HepG2 (cell line): Measurements from ENCODE around the gene COQ7. TPM values are rescaled to one million over a fixed set of nuclear protein-coding genes. Genes with fewer than 3 reads are reported as not detected.

Source experiments
- BHLHE40 ChIP-seq: IDR thresholded peaks from 2 replicates; pipeline ENCODE4 v1.6.1; 2011; ENCODE audit warnings: low read length, improper control_type of control experiment
- EED ChIP-seq: sonication (generic); formaldehyde crosslinking; IDR thresholded peaks from 2 replicates; pipeline ENCODE4 v1.5.0; 2020; ENCODE audit warnings: mild to moderate bottlenecking, missing genetic modification reagents
- FLYWCH1 ChIP-seq: sonication (generic); formaldehyde crosslinking; IDR thresholded peaks from 2 replicates; pipeline ENCODE4 v1.8.1; 2023; ENCODE audit warnings: mild to moderate bottlenecking, missing genetic modification reagents
- HMGA1 ChIP-seq: sonication (generic); formaldehyde crosslinking; conservative IDR thresholded peaks from 2 replicates; pipeline ENCODE4 v1.4.0; 2020; ENCODE audit warnings: missing genetic modification reagents
- ISL2 ChIP-seq: sonication (generic); formaldehyde crosslinking; IDR thresholded peaks from 2 replicates; pipeline ENCODE4 v1.5.0; 2020; ENCODE audit warnings: missing genetic modification reagents
- KLF12 ChIP-seq: sonication (generic); formaldehyde crosslinking; IDR thresholded peaks from 2 replicates; pipeline ENCODE4 v1.4.0; 2020; ENCODE audit warnings: missing genetic modification reagents, borderline replicate concordance
- KLF15 ChIP-seq: sonication (generic); formaldehyde crosslinking; IDR thresholded peaks from 2 replicates; pipeline ENCODE4 v1.8.1; 2023; ENCODE audit warnings: borderline replicate concordance, mild to moderate bottlenecking, inconsistent platforms, missing genetic modification reagents, mixed read lengths
- RBM39 ChIP-seq: fragments of 200-400 bp; formaldehyde crosslinking; IDR thresholded peaks from one replicate; pipeline ENCODE4 v1.6.1; 2018; ENCODE audit warnings: antibody characterized with exemption, mild to moderate bottlenecking, low read depth, low read length; ENCODE audit not compliant: poor library complexity, severe bottlenecking
- RXRA ChIP-seq: sonication (generic); formaldehyde crosslinking; IDR thresholded peaks from 2 replicates; pipeline ENCODE4 v1.5.1; 2020; ENCODE audit warnings: missing genetic modification reagents
- SNAPC2 ChIP-seq: sonication (generic); formaldehyde crosslinking; IDR thresholded peaks from 2 replicates; pipeline ENCODE4 v1.8.1; 2022; ENCODE audit warnings: mild to moderate bottlenecking, missing genetic modification reagents
- ZNF143 ChIP-seq: sonication (generic); formaldehyde crosslinking; IDR thresholded peaks from 2 replicates; pipeline ENCODE4 v1.4.0; 2020; ENCODE audit warnings: missing genetic modification reagents
- ZNF274 ChIP-seq: sonication (generic); formaldehyde crosslinking; IDR thresholded peaks from 2 replicates; pipeline ENCODE4 v1.5.1; 2020; ENCODE audit warnings: mild to moderate bottlenecking, missing genetic modification reagents
- ZNF569 ChIP-seq: sonication (generic); formaldehyde crosslinking; IDR thresholded peaks from 2 replicates; pipeline ENCODE4 v1.5.0; 2020; ENCODE audit warnings: mild to moderate bottlenecking, missing genetic modification reagents, moderate library complexity, borderline replicate concordance
- ZNF891 ChIP-seq: sonication (generic); formaldehyde crosslinking; IDR thresholded peaks from 2 replicates; pipeline ENCODE4 v1.5.0; 2020; ENCODE audit warnings: mild to moderate bottlenecking, missing genetic modification reagents
- polyA plus RNA-seq, 8 experiments: library from polyadenylated mRNA; depleted of rRNA in 3 of 8; stranded (reverse) in 7 of 8; unstranded in 1 of 8; fragments of >200 nt; fragmentation: Illumina TruSeq in 4 of 8; extraction: Trizol in 4 of 8; gene quantifications; 2 replicates each; pipeline versions ENCODE4 v1.2.1 to v1.2.3, GENCODE V29; 2011 to 2016; ENCODE audit warnings: low read depth in 4 of 8, missing spikeins in 1 of 8, mixed read lengths in 1 of 8; ENCODE audit not compliant: insufficient read depth in 1 of 8
- total RNA-seq, 5 experiments: library from RNA; depleted of rRNA; stranded (reverse); fragments of >200 nt; fragmentation: Illumina TruSeq; extraction: Trizol; gene quantifications; 2 replicates each; pipeline ENCODE4 v1.2.3, GENCODE V29; 2016; ENCODE audit warnings: low read depth in 1 of 5
- TF ChIP-seq, protein P1 (sequence below): sonication (generic); formaldehyde crosslinking; IDR thresholded peaks from 2 replicates; pipeline ENCODE4 v1.4.0; 2020; ENCODE audit warnings: mild to moderate bottlenecking, missing genetic modification reagents
- TF ChIP-seq, protein P2 (sequence below): sonication (generic); formaldehyde crosslinking; IDR thresholded peaks from 2 replicates; pipeline ENCODE4 v1.5.0; 2020; ENCODE audit warnings: missing genetic modification reagents, mild to moderate bottlenecking, borderline replicate concordance
- TF ChIP-seq, protein P3 (sequence below): IDR thresholded peaks from 2 replicates; pipeline ENCODE4 v1.6.1; 2016
- TF ChIP-seq, protein P4 (sequence below): sonication (generic); formaldehyde crosslinking; IDR thresholded peaks from 2 replicates; pipeline ENCODE4 v1.8.0; 2022; ENCODE audit warnings: missing genetic modification reagents, mild to moderate bottlenecking, inconsistent platforms, borderline replicate concordance

COQ7 gene
- total and polyA plus RNA-seq, 2 of the 13 experiments (the other 11 are each of a cell fraction or from before 2014, with no cell fraction given): 20.1 to 45.7 TPM

DNA sequence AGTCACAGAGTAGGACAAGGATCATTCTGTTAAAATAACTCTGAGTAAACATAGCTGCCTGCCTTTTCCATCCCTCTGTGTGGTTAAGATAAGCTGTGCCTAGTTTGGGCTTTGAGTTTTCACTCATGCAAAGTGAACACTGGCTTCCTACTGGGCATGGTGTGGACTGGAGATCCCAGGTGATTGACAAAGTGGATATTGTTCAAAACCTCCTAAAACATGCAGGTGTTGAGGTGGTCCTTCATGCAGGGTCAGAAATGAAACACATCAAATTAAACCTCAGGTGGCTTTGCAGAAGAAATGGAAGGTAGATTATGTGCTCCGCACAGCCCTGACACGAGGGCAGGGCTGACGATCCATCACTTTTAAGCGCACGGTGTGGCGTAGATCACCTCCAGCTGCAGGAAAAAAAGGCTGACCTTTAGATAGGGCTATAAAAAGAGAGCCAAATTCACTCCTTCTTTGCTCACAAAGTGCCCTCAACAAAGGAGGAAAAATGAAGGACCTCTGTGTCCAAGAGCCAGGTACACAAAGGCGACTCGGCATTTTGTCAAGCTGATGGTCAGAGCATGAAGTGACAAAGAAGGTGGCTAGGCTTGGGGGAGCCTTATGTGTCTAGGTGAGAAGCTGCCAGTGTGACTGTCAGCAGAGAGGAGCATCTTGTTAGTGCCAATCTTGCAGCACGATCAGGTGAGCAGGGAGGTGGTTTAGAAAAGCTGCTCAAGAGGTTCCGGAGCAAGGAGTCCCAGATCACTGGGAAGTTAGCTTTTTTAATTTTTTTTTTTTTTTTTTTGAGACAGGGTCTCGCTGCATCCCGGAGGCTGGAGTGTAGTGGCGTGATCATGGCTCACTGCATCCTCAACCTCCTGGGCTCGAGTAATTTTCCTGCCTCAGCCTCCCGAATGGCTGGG is 26.5 kb downstream of the COQ7 start (continued):
- TF ChIP-seq, protein P1, sequence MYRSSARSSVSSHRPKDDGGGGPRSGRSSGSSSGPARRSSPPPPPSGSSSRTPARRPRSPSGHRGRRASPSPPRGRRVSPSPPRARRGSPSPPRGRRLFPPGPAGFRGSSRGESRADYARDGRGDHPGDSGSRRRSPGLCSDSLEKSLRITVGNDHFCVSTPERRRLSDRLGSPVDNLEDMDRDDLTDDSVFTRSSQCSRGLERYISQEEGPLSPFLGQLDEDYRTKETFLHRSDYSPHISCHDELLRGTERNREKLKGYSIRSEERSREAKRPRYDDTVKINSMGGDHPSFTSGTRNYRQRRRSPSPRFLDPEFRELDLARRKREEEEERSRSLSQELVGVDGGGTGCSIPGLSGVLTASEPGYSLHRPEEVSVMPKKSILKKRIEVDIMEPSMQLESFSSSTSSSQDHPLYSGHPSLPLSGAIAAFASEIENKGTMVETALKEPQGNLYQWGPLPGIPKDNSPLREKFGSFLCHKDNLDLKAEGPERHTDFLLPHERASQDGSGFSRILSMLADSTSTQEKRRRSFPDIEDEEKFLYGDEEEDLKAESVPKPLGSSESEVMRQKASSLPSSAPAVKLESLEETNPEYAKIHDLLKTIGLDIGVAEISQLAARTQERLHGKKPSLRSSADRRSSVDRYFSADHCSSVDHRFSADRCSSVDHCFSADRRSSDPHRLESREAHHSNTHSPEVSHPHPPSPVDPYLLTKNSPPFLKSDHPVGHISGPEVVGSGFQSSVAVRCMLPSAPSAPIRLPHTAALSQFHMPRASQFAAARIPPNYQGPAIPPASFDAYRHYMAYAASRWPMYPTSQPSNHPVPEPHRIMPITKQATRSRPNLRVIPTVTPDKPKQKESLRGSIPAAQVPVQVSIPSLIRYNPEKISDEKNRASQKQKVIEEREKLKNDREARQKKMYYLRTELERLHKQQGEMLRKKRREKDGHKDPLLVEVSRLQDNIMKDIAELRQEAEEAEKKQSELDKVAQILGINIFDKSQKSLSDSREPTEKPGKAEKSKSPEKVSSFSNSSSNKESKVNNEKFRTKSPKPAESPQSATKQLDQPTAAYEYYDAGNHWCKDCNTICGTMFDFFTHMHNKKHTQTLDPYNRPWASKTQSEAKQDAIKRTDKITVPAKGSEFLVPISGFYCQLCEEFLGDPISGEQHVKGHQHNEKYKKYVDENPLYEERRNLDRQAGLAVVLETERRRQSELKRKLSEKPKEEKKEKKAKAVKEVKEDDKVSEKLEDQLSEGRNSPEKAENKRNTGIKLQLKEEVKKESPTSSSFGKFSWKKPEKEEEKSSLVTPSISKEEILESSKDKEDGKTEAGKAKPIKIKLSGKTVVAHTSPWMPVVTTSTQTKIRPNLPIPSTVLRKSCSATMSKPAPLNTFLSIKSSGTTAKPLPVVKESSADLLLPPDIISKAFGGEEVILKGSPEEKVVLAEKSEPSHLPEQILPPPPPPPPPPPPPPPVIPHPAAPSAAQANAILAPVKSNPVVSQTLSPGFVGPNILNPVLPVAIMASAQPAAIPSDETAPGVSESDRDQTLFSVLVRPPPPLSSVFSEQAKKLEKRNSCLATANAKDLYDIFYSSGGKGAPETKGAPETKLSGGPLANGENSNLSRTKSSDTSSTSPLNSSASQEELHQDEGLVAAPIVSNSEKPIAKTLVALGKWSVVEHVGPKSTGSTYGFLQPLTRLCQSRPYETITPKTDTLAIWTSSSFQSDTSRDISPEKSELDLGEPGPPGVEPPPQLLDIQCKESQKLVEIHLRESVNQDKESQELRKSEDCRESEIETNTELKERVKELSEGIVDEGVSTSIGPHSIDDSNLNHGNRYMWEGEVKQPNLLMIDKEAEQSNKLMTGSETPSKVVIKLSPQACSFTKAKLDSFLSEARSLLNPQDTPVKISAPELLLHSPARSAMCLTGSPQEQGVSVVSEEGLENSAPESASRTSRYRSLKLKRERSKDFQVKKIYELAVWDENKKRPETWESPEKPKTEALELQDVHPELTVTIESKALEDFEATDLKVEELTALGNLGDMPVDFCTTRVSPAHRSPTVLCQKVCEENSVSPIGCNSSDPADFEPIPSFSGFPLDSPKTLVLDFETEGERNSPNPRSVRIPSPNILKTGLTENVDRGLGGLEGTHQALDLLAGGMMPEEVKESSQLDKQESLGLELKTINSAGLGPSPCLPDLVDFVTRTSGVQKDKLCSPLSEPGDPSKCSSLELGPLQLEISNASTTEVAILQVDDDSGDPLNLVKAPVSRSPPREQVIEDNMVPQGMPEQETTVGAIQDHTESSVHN (CRISPR knock-in tag): peak; percentile 76; the same call in 1 of the 2 replicates
- TF ChIP-seq RBM39 (no peak), HMGA1 (CRISPR knock-in tag) (no peak), FLYWCH1 (CRISPR knock-in tag) (no peak), EED (CRISPR knock-in tag) (no peak), ISL2 (CRISPR knock-in tag) (peak; percentile 35; the same call in 1 of the 2 replicates), SNAPC2 (CRISPR knock-in tag) (no peak), ZNF274 (CRISPR knock-in tag) (no peak), RXRA (CRISPR knock-in tag) (no peak), ZNF143 (CRISPR knock-in tag) (no peak), ZNF891 (no peak), ZNF569 (no peak), KLF12 (no peak), KLF15 (CRISPR knock-in tag) (no peak), BHLHE40 (no peak)
- TF ChIP-seq, protein P2, sequence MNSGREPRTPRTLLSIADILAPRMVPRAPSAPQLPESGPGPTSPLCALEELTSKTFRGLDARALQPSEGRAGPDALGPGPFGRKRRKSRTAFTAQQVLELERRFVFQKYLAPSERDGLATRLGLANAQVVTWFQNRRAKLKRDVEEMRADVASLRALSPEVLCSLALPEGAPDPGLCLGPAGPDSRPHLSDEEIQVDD (CRISPR knock-in tag): no peak
- TF ChIP-seq, protein P3, sequence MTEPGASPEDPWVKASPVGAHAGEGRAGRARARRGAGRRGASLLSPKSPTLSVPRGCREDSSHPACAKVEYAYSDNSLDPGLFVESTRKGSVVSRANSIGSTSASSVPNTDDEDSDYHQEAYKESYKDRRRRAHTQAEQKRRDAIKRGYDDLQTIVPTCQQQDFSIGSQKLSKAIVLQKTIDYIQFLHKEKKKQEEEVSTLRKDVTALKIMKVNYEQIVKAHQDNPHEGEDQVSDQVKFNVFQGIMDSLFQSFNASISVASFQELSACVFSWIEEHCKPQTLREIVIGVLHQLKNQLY (CRISPR knock-in tag): no peak
- TF ChIP-seq, protein P4, sequence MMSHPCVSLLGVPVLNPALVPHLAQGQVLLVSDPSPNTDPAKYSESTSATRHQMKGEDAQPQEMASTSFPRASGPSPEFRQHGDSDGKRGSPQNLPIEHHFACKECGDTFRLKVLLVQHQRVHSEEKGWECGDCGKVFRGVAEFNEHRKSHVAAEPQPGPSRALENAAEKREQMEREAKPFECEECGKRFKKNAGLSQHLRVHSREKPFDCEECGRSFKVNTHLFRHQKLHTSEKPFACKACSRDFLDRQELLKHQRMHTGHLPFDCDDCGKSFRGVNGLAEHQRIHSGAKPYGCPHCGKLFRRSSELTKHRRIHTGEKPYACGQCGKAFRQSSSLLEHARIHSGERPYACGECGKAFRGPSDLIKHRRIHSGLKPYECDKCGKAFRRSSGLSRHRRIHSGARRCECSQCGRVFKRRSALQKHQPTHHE: no peak
